Measurements from ENCODE around the gene ATAD3B.

DNA sequence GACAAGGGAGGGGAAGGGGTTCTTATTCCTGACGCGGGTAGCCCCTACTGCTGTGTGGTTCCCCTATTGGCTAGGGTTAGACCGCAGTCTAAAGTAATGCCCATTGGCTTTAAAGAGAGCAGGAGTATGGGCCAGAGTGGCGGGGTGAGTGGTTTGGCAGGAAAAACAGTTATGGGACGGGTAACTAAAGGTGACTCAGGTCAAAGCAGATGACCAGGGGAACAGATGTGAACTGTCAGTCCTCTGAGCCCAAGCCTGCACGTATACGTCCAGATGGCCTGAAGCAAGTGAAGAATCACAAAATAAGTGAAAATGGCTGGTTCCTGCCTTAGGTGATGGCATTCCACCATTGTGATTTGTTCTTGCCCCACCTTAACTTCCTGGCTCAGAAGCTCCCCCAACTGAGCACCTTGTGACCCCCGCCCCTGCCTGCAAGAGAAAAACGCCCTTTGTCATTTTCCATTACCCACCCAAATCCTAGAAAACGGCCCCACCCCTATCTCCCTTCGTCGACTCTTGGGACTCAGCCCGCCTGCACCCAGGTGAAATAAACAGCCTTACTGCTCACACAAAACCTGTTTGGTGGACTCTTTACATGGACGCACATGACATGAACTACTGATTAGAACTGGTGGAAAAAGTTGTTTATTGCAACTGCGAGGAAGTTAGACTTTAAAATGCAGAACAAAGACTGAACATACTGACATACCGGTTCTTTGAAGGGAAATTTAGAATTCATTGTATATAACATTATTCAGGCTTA, 758 bp upstream of the ATAD3B start:
- no peak for TF ChIP-seq CTCF (tag by site-specific recombination; IDR thresholded peaks at IDR 0.05)
- TF ChIP-seq, protein P1, sequence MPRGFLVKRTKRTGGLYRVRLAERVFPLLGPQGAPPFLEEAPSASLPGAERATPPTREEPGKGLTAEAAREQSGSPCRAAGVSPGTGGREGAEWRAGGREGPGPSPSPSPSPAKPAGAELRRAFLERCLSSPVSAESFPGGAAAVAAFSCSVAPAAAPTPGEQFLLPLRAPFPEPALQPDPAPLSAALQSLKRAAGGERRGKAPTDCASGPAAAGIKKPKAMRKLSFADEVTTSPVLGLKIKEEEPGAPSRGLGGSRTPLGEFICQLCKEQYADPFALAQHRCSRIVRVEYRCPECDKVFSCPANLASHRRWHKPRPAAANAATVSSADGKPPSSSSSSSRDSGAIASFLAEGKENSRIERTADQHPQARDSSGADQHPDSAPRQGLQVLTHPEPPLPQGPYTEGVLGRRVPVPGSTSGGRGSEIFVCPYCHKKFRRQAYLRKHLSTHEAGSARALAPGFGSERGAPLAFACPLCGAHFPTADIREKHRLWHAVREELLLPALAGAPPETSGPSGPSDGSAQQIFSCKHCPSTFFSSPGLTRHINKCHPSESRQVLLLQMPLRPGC (tag by site-specific recombination; IDR thresholded peaks at IDR 0.05) = no peak
- TF ChIP-seq, protein P2, sequence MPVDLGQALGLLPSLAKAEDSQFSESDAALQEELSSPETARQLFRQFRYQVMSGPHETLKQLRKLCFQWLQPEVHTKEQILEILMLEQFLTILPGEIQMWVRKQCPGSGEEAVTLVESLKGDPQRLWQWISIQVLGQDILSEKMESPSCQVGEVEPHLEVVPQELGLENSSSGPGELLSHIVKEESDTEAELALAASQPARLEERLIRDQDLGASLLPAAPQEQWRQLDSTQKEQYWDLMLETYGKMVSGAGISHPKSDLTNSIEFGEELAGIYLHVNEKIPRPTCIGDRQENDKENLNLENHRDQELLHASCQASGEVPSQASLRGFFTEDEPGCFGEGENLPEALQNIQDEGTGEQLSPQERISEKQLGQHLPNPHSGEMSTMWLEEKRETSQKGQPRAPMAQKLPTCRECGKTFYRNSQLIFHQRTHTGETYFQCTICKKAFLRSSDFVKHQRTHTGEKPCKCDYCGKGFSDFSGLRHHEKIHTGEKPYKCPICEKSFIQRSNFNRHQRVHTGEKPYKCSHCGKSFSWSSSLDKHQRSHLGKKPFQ (tag by site-specific recombination; IDR thresholded peaks at IDR 0.05) = no peak
- TF ChIP-seq, protein P3, sequence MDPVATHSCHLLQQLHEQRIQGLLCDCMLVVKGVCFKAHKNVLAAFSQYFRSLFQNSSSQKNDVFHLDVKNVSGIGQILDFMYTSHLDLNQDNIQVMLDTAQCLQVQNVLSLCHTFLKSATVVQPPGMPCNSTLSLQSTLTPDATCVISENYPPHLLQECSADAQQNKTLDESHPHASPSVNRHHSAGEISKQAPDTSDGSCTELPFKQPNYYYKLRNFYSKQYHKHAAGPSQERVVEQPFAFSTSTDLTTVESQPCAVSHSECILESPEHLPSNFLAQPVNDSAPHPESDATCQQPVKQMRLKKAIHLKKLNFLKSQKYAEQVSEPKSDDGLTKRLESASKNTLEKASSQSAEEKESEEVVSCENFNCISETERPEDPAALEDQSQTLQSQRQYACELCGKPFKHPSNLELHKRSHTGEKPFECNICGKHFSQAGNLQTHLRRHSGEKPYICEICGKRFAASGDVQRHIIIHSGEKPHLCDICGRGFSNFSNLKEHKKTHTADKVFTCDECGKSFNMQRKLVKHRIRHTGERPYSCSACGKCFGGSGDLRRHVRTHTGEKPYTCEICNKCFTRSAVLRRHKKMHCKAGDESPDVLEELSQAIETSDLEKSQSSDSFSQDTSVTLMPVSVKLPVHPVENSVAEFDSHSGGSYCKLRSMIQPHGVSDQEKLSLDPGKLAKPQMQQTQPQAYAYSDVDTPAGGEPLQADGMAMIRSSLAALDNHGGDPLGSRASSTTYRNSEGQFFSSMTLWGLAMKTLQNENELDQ (tag by site-specific recombination; IDR thresholded peaks at IDR 0.05; ENCODE audit: low read depth) = no peak

Data from HEK293 (cell line).